ENCODE measurements around the gene STOX1.
"Not testable (repeated sequence)": the region's sequence is repeated elsewhere in the genome, so short reads cannot be mapped to it uniquely, and the experiment has no call there.

Gene STOX1

GRCh38 chr10:68813559-68813958 is 13.8 kb upstream of the STOX1 start:
- Histone ChIP-seq H3K36me3 (ENCODE audit: insufficient read depth, low read length) (no peaks in the 10 kb centered on the region), H3K4me3 (ENCODE audit: low read depth, low read length, poor library complexity, severe bottlenecking) (no peak overlapping the region), H4K20me1 (ENCODE audit: insufficient read depth, low read length) (no peaks in the 10 kb centered on the region), H3K27ac (ENCODE audit: low read depth, low read length, poor library complexity, severe bottlenecking) (no peak overlapping the region), H3K79me2 (ENCODE audit: insufficient read depth, low read length) (no peaks in the 10 kb centered on the region), H3K4me1 (ENCODE audit: insufficient read depth, low read length, severe bottlenecking) (no peaks in the 10 kb centered on the region), H3F3A (ENCODE audit: insufficient read depth, low read length) (no peaks in the 10 kb centered on the region), H3K9ac (ENCODE audit: low read length) (no peak overlapping the region), H3K9me2 (ENCODE audit: low read depth, low read length) (no peaks in the 10 kb centered on the region), H2AFZ (ENCODE audit: low read length) (no peak overlapping the region), H3K9me3 (ENCODE audit: low read length) (no peaks in the 10 kb centered on the region), H3K27me3 (ENCODE audit: insufficient read depth, low read length) (no peaks in the 10 kb centered on the region), H3K4me2 (ENCODE audit: low read length) (no peak overlapping the region)
- no peak for TF ChIP-seq CTCF (IDR thresholded peaks at IDR 0.05; ENCODE audit: low read length)

- Histone ChIP-seq H3K27ac (ENCODE audit: low read depth, low read length, poor library complexity, severe bottlenecking) (no peak overlapping the region), H3K4me2 (ENCODE audit: low read length) (no peak overlapping the region), H3K79me2 (ENCODE audit: insufficient read depth, low read length) (no peaks in the 10 kb centered on the region), H3K4me1 (ENCODE audit: insufficient read depth, low read length, severe bottlenecking) (no peaks in the 10 kb centered on the region), H3K9ac (ENCODE audit: low read length) (no peak overlapping the region), H2AFZ (ENCODE audit: low read length) (no peak overlapping the region), H3K27me3 (ENCODE audit: insufficient read depth, low read length) (no peaks in the 10 kb centered on the region), H3K4me3 (ENCODE audit: low read depth, low read length, poor library complexity, severe bottlenecking) (no peak overlapping the region), H3K9me3 (ENCODE audit: low read length) (no peaks in the 10 kb centered on the region), H3K36me3 (ENCODE audit: insufficient read depth, low read length) (no peaks in the 10 kb centered on the region), H3F3A (ENCODE audit: insufficient read depth, low read length) (no peaks in the 10 kb centered on the region), H4K20me1 (ENCODE audit: insufficient read depth, low read length) (no peaks in the 10 kb centered on the region), H3K9me2 (ENCODE audit: low read depth, low read length) (no peaks in the 10 kb centered on the region)
- TF ChIP-seq EZH2 (IDR thresholded peaks at IDR 0.05; ENCODE audit: borderline replicate concordance, low read length) (no peak), CTCF (IDR thresholded peaks at IDR 0.05; ENCODE audit: low read length) (no peak)
Measured at GRCh38 chr10:68816796-68817412, 10.4 kb upstream of the STOX1 start.

DNA sequence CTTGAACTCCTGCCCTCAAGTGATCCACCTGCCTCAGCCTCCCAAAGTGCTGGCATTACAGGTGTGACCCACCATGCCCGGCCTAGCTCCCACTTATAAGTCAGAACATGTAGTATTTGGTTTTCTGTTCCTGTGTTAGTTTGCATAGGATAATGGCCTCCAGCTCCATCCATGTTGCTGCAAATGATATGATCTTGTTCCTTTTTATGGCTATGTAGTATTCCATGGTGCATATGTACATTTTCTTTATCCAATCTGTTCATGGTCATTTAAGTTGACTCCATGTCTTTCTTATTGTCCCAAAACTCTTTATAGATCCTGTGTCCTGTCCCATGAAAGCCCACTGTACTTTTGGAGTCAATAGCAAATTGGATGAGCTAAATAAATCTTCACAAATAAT is 7.0 kb upstream of the STOX1 start:
- not testable (repeated sequence) for H3K9me3 ChIP-seq (ENCODE audit: low read length); H3K79me2 ChIP-seq (ENCODE audit: insufficient read depth, low read length); H4K20me1 ChIP-seq (ENCODE audit: insufficient read depth, low read length); H3K27ac ChIP-seq (ENCODE audit: low read depth, low read length, poor library complexity, severe bottlenecking); H3K4me1 ChIP-seq (ENCODE audit: insufficient read depth, low read length, severe bottlenecking); H3K4me2 ChIP-seq (ENCODE audit: low read length); H3K9ac ChIP-seq (ENCODE audit: low read length); H2AFZ ChIP-seq (ENCODE audit: low read length); H3K27me3 ChIP-seq (ENCODE audit: insufficient read depth, low read length); H3K9me2 ChIP-seq (ENCODE audit: low read depth, low read length); H3K4me3 ChIP-seq (ENCODE audit: low read depth, low read length, poor library complexity, severe bottlenecking); H3K36me3 ChIP-seq (ENCODE audit: insufficient read depth, low read length); H3F3A ChIP-seq (ENCODE audit: insufficient read depth, low read length)

GRCh38 chr10:68822626-68823025 is 4.7 kb upstream of the STOX1 start:
- H2AFZ ChIP-seq (ENCODE audit: low read length); H3K4me3 ChIP-seq (ENCODE audit: low read depth, low read length, poor library complexity, severe bottlenecking); H3K4me2 ChIP-seq (ENCODE audit: low read length); H3F3A ChIP-seq (ENCODE audit: insufficient read depth, low read length); H4K20me1 ChIP-seq (ENCODE audit: insufficient read depth, low read length); H3K79me2 ChIP-seq (ENCODE audit: insufficient read depth, low read length); H3K27me3 ChIP-seq (ENCODE audit: insufficient read depth, low read length); H3K4me1 ChIP-seq (ENCODE audit: insufficient read depth, low read length, severe bottlenecking); H3K9me2 ChIP-seq (ENCODE audit: low read depth, low read length); H3K27ac ChIP-seq (ENCODE audit: low read depth, low read length, poor library complexity, severe bottlenecking); H3K9ac ChIP-seq (ENCODE audit: low read length); H3K36me3 ChIP-seq (ENCODE audit: insufficient read depth, low read length); H3K9me3 ChIP-seq (ENCODE audit: low read length): not testable (repeated sequence)

DNA sequence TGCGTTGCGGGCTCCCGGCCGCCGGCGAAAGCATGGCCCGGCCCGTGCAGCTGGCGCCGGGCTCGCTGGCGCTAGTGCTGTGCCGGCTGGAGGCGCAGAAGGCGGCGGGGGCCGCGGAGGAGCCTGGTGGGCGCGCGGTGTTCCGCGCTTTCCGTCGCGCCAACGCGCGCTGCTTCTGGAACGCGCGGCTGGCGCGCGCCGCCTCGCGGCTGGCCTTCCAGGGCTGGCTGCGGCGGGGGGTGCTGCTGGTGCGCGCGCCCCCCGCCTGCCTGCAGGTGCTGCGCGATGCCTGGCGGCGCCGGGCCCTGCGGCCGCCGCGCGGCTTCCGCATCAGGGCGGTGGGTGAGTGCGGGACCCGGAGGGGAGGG is 245 bp downstream of the STOX1 start:
- not testable (repeated sequence) for H4K20me1 ChIP-seq (ENCODE audit: insufficient read depth, low read length); H3K9ac ChIP-seq (ENCODE audit: low read length); H2AFZ ChIP-seq (ENCODE audit: low read length); H3K79me2 ChIP-seq (ENCODE audit: insufficient read depth, low read length); H3K27me3 ChIP-seq (ENCODE audit: insufficient read depth, low read length); H3K9me3 ChIP-seq (ENCODE audit: low read length); H3K36me3 ChIP-seq (ENCODE audit: insufficient read depth, low read length); H3K27ac ChIP-seq (ENCODE audit: low read depth, low read length, poor library complexity, severe bottlenecking); H3K9me2 ChIP-seq (ENCODE audit: low read depth, low read length); H3F3A ChIP-seq (ENCODE audit: insufficient read depth, low read length)
- Histone ChIP-seq H3K4me3 (ENCODE audit: low read depth, low read length, poor library complexity, severe bottlenecking) (peak overlapping the region; percentile 70), H3K4me1 (ENCODE audit: insufficient read depth, low read length, severe bottlenecking) (peaks cover 12% of the 10 kb centered on the region), H3K4me2 (ENCODE audit: low read length) (peak overlapping the region; percentile 93)

DNA sequence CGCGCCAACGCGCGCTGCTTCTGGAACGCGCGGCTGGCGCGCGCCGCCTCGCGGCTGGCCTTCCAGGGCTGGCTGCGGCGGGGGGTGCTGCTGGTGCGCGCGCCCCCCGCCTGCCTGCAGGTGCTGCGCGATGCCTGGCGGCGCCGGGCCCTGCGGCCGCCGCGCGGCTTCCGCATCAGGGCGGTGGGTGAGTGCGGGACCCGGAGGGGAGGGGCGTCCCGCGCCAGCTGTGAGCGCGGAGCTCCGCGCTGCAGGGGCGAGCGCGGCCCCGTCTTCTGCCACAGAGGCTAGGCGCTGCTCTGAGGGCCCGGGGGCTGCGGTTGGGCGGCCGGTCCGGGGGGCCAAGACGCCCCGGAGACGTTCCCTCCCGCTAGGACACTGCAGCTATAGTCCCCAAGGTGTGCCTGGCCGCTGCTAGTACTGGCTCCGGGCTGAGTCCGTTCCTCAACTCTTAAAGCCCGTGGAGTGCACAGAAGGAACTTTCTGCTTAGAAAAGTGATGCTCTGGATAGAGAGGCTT is 811 bp downstream of the STOX1 start:
- not testable (repeated sequence) for H3K9me3 ChIP-seq (ENCODE audit: low read length); H4K20me1 ChIP-seq (ENCODE audit: insufficient read depth, low read length); H3K79me2 ChIP-seq (ENCODE audit: insufficient read depth, low read length); H3K36me3 ChIP-seq (ENCODE audit: insufficient read depth, low read length); H3K27ac ChIP-seq (ENCODE audit: low read depth, low read length, poor library complexity, severe bottlenecking); H3F3A ChIP-seq (ENCODE audit: insufficient read depth, low read length); H2AFZ ChIP-seq (ENCODE audit: low read length); H3K9me2 ChIP-seq (ENCODE audit: low read depth, low read length); H3K27me3 ChIP-seq (ENCODE audit: insufficient read depth, low read length)
- Histone ChIP-seq H3K4me3 (ENCODE audit: low read depth, low read length, poor library complexity, severe bottlenecking) (peak overlapping the region; percentile 54), H3K9ac (ENCODE audit: low read length) (peak overlapping the region; percentile 35; the same call in 1 of the 2 replicates), H3K4me2 (ENCODE audit: low read length) (peak overlapping the region; percentile 66), H3K4me1 (ENCODE audit: insufficient read depth, low read length, severe bottlenecking) (peaks cover 12% of the 10 kb centered on the region)
